Neural cell (in vitro differentiated cells): ENCODE measurements around the gene WDR36. TPM values are rescaled to one million over a fixed set of nuclear protein-coding genes. Genes with fewer than 3 reads are reported as not detected.

ENCODE experiments used
- H2AFZ ChIP-seq: fragments of 200-600, 300-800 bp; sonication (generic), shearing (Covaris generic); 2 replicates; pipeline ENCODE4 v1.6.0; 2014; ENCODE audit warnings: low read depth, mild to moderate bottlenecking, antibody characterized with exemption, low read length, moderate library complexity
- H3F3A ChIP-seq: fragments of 200-600 bp; shearing (Covaris generic); 2 replicates; pipeline ENCODE4 v1.6.1; 2016; ENCODE audit warnings: mild to moderate bottlenecking, moderate library complexity, mixed read lengths, antibody characterized with exemption, low read length; ENCODE audit not compliant: insufficient read depth, poor library complexity, severe bottlenecking
- H3K27ac ChIP-seq: fragments of 200-600, 300-800 bp; sonication (generic), shearing (Covaris generic); 2 replicates; pipeline ENCODE4 v1.5.1; 2014; ENCODE audit warnings: mild to moderate bottlenecking, low read length, moderate library complexity
- H3K27me3 ChIP-seq: fragments of 300-800, 200-600 bp; sonication (generic), shearing (Covaris generic); 2 replicates; pipeline ENCODE4 v1.6.0; 2014; ENCODE audit warnings: mild to moderate bottlenecking, low read depth, low read length, moderate library complexity; ENCODE audit not compliant: insufficient read depth
- H3K36me3 ChIP-seq: fragments of 300-800, 200-600 bp; sonication (generic), shearing (Covaris generic); 2 replicates; pipeline ENCODE4 v1.5.1; 2014; ENCODE audit warnings: mild to moderate bottlenecking, antibody characterized with exemption, low read length, moderate library complexity; ENCODE audit not compliant: insufficient read depth
- H3K4me2 ChIP-seq: fragments of 300-800, 200-600 bp; sonication (generic), shearing (Covaris generic); 2 replicates; pipeline ENCODE4 v1.6.0; 2014; ENCODE audit warnings: mild to moderate bottlenecking, low read length
- H3K4me3 ChIP-seq: fragments of 300-800, 200-600 bp; sonication (generic), shearing (Covaris generic); 2 replicates; pipeline ENCODE4 v1.5.1; 2014; ENCODE audit warnings: mild to moderate bottlenecking, low read length, moderate library complexity
- H3K79me2 ChIP-seq: fragments of 200-600 bp; shearing (Covaris generic); replicated peaks from 2 replicates; pipeline ENCODE4 v1.6.0; 2014; ENCODE audit warnings: mild to moderate bottlenecking, low read length, moderate library complexity; ENCODE audit not compliant: insufficient read depth
- H3K9ac ChIP-seq: fragments of 300-800, 200-600 bp; sonication (generic), shearing (Covaris generic); 2 replicates; pipeline ENCODE4 v1.6.1; 2016; ENCODE audit warnings: mild to moderate bottlenecking, low read length, mixed read lengths
- H3K9me2 ChIP-seq: fragments of 200-600 bp; shearing (Covaris generic); 2 replicates; pipeline ENCODE4 v1.6.1; 2016; ENCODE audit warnings: mild to moderate bottlenecking, low read length, mixed read lengths; ENCODE audit not compliant: insufficient read depth
- H3K9me3 ChIP-seq: fragments of 200-600, 300-800 bp; sonication (generic), shearing (Covaris generic); 2 replicates; pipeline ENCODE4 v1.6.1; 2016; ENCODE audit warnings: mild to moderate bottlenecking, mixed run types, low read length, moderate library complexity, mixed read lengths
- H4K20me1 ChIP-seq: fragments of 200-600 bp; shearing (Covaris generic); 2 replicates; pipeline ENCODE4 v1.6.1; 2016; ENCODE audit warnings: mild to moderate bottlenecking, mixed run types; ENCODE audit not compliant: insufficient read depth
- EP300 ChIP-seq: fragments of 450-650 bp; conservative IDR thresholded peaks from 2 replicates; pipeline ENCODE4 v1.6.1; 2014; ENCODE audit warnings: antibody characterized with exemption, mild to moderate bottlenecking, moderate library complexity; ENCODE audit not compliant: poor library complexity, severe bottlenecking
- EZH2 ChIP-seq: fragments of 200-600, 300-800 bp; shearing (Covaris generic), sonication (generic); IDR thresholded peaks from 2 replicates; pipeline ENCODE4 v1.6.1; 2014; ENCODE audit warnings: antibody characterized with exemption, low read length, borderline replicate concordance, mild to moderate bottlenecking; ENCODE audit not compliant: insufficient read depth, poor library complexity, severe bottlenecking
- MXI1 ChIP-seq: fragments of 450-650 bp; conservative IDR thresholded peaks from 2 replicates; pipeline ENCODE4 v1.6.1; 2014; ENCODE audit warnings: antibody characterized with exemption, mild to moderate bottlenecking; ENCODE audit not compliant: poor library complexity, severe bottlenecking
- POLR2AphosphoS5 ChIP-seq: IDR thresholded peaks from 2 replicates; pipeline ENCODE4 v1.6.1; 2012
- RAD21 ChIP-seq: fragments of 450-650 bp; conservative IDR thresholded peaks from 2 replicates; pipeline ENCODE4 v1.6.1; 2014; ENCODE audit warnings: antibody characterized with exemption, mild to moderate bottlenecking, moderate library complexity
- SMC3 ChIP-seq: fragments of 450-650 bp; conservative IDR thresholded peaks from 2 replicates; pipeline ENCODE4 v1.6.1; 2014; ENCODE audit warnings: antibody characterized with exemption, mild to moderate bottlenecking, moderate library complexity; ENCODE audit not compliant: poor library complexity
- TAF1 ChIP-seq: IDR thresholded peaks from 2 replicates; pipeline ENCODE4 v1.6.1; 2012; ENCODE audit warnings: low read depth
- polyA plus RNA-seq: library from polyadenylated mRNA; depleted of rRNA; stranded (reverse); fragments of >200 nt; gene quantifications from 2 replicates; pipeline ENCODE4 v1.2.3, GENCODE V29; 2014
- TF ChIP-seq, protein P1 (sequence below): fragments of 450-650 bp; IDR thresholded peaks from 2 replicates; pipeline ENCODE4 v1.5.1; 2014; ENCODE audit warnings: antibody characterized with exemption, mild to moderate bottlenecking, moderate library complexity; ENCODE audit not compliant: poor library complexity, severe bottlenecking
- TF ChIP-seq, protein P2 (sequence below): IDR thresholded peaks from 2 replicates; pipeline ENCODE4 v1.6.1; 2012; ENCODE audit warnings: borderline replicate concordance

The WDR36 gene
- polyA plus RNA-seq, 1 donor from 2014 or later: 25.8 TPM

DNA sequence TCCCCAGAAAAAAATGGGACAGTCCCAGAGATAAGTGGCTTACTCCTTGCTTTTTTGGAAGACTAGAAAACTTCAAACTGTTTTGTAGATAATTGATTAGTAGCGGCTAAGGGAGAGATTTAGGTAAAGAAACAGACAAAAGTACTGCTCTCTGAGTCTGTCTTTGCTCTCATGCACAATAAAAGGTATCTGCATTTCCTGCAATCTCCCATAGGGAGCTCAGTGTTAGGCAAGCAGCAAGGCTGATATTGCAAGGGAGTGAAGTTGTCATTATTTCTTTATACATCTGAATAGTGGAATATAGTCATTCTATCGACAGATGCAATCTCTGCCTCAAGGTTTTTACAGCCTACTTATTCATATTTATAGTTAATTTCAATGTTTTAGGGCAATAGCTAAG lies 77.1 kb downstream of the WDR36 start:
- no peak overlapping the region for H3K4me2 ChIP-seq
- no peaks in the 10 kb centered on the region for H3K36me3 ChIP-seq
- no peak for TF ChIP-seq EP300
- TF ChIP-seq, protein P1, sequence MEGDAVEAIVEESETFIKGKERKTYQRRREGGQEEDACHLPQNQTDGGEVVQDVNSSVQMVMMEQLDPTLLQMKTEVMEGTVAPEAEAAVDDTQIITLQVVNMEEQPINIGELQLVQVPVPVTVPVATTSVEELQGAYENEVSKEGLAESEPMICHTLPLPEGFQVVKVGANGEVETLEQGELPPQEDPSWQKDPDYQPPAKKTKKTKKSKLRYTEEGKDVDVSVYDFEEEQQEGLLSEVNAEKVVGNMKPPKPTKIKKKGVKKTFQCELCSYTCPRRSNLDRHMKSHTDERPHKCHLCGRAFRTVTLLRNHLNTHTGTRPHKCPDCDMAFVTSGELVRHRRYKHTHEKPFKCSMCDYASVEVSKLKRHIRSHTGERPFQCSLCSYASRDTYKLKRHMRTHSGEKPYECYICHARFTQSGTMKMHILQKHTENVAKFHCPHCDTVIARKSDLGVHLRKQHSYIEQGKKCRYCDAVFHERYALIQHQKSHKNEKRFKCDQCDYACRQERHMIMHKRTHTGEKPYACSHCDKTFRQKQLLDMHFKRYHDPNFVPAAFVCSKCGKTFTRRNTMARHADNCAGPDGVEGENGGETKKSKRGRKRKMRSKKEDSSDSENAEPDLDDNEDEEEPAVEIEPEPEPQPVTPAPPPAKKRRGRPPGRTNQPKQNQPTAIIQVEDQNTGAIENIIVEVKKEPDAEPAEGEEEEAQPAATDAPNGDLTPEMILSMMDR: peak; percentile 30
- H3K4me3 ChIP-seq: no peak overlapping the region
- no peaks in the 10 kb centered on the region for H3K9me2 ChIP-seq
- H3K79me2 ChIP-seq: no peaks in the 10 kb centered on the region
- H3K27ac ChIP-seq: no peak overlapping the region
- H4K20me1 ChIP-seq: no peaks in the 10 kb centered on the region
- no peaks in the 10 kb centered on the region for H3F3A ChIP-seq
- H3K9ac ChIP-seq: no peak overlapping the region
- no peaks in the 10 kb centered on the region for H3K27me3 ChIP-seq
- no peaks in the 10 kb centered on the region for H3K9me3 ChIP-seq
- H2AFZ ChIP-seq: no peak overlapping the region

DNA sequence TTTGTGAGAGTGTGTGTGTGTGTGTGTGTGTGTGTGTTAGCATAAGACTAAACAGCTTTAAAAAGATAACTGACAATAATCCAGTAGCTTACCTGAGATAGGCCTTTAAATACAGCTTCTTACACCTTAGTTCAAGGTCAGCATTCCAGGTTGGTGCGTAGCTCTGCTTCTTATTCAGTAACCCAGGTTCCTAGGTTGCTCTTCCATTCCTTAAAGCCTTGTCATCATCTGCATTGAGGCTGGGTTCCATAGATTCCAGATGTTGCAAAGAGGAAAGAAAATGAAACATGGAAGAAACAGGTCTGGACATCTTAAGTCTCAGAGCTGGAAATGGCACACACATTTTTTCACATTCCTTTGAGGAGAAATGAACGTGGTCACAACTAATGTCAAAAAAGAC lies 78.1 kb downstream of the WDR36 start:
- Histone ChIP-seq H3K27ac (no peak overlapping the region), H3K9ac (no peak overlapping the region), H3K4me3 (no peak overlapping the region), H3K79me2 (no peaks in the 10 kb centered on the region), H4K20me1 (no peaks in the 10 kb centered on the region), H2AFZ (no peak overlapping the region), H3K4me2 (no peak overlapping the region), H3K9me2 (no peaks in the 10 kb centered on the region), H3K27me3 (no peaks in the 10 kb centered on the region), H3K36me3 (no peaks in the 10 kb centered on the region), H3K9me3 (no peaks in the 10 kb centered on the region), H3F3A (no peaks in the 10 kb centered on the region)
- TF ChIP-seq SMC3 (no peak), RAD21 (no peak), EZH2 (no peak), POLR2AphosphoS5 (no peak), EP300 (no peak), MXI1 (no peak), TAF1 (no peak)
- TF ChIP-seq, protein P1: no peak
- TF ChIP-seq, protein P2, sequence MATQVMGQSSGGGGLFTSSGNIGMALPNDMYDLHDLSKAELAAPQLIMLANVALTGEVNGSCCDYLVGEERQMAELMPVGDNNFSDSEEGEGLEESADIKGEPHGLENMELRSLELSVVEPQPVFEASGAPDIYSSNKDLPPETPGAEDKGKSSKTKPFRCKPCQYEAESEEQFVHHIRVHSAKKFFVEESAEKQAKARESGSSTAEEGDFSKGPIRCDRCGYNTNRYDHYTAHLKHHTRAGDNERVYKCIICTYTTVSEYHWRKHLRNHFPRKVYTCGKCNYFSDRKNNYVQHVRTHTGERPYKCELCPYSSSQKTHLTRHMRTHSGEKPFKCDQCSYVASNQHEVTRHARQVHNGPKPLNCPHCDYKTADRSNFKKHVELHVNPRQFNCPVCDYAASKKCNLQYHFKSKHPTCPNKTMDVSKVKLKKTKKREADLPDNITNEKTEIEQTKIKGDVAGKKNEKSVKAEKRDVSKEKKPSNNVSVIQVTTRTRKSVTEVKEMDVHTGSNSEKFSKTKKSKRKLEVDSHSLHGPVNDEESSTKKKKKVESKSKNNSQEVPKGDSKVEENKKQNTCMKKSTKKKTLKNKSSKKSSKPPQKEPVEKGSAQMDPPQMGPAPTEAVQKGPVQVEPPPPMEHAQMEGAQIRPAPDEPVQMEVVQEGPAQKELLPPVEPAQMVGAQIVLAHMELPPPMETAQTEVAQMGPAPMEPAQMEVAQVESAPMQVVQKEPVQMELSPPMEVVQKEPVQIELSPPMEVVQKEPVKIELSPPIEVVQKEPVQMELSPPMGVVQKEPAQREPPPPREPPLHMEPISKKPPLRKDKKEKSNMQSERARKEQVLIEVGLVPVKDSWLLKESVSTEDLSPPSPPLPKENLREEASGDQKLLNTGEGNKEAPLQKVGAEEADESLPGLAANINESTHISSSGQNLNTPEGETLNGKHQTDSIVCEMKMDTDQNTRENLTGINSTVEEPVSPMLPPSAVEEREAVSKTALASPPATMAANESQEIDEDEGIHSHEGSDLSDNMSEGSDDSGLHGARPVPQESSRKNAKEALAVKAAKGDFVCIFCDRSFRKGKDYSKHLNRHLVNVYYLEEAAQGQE: no peak
